Heart left ventricle (tissue), 16 donors: ENCODE data around the gene CAPN12. TPM values are rescaled to one million over a fixed set of nuclear protein-coding genes. Genes with fewer than 3 reads are reported as not detected.

Experiments used
- ATAC-seq, 4 donors: fragments of 200-7000 bp; cut with Tn5 transposase; one replicate each; pipeline ENCODE4 v1.9.1; 2020 to 2022; ENCODE audit warnings: moderate library complexity in 4 of 4, mild to moderate bottlenecking in 3 of 4, moderate number of reproducible peaks in 1 of 4
- DNase-seq, 5 donors: peaks; one replicate each; pipeline ENCODE4 v3.0.0-alpha.2; 2020
- H3K27ac ChIP-seq, 12 donors: fragments of 200-600 bp; sonication (generic) in 4 of 12; one replicate each; pipeline versions ENCODE4 v1.5.0 to v1.8.0; 2016 to 2022; ENCODE audit warnings: mild to moderate bottlenecking in 2 of 12
- H3K27me3 ChIP-seq, 9 donors: fragments of 200-600 bp; sonication (generic) in 2 of 9; one replicate each; pipeline versions ENCODE4 v1.5.1 to v1.8.0; 2016 to 2022; ENCODE audit warnings: mild to moderate bottlenecking in 3 of 9
- H3K36me3 ChIP-seq, 9 donors: fragments of 200-600 bp; sonication (generic) in 2 of 9; one replicate each; pipeline versions ENCODE4 v1.5.0 to v1.8.0; 2018 to 2022; ENCODE audit warnings: mild to moderate bottlenecking in 2 of 9
- H3K4me1 ChIP-seq, 12 donors: fragments of 200-600 bp; sonication (generic) in 4 of 12; one replicate each; pipeline versions ENCODE4 v1.5.0 to v1.8.0; 2016 to 2022; ENCODE audit warnings: mild to moderate bottlenecking in 3 of 12
- H3K4me3 ChIP-seq, 12 donors: fragments of 200-600 bp; sonication (generic) in 4 of 12; one replicate each; pipeline versions ENCODE4 v1.5.0 to v1.8.0; 2017 to 2022; ENCODE audit warnings: mild to moderate bottlenecking in 9 of 12, moderate library complexity in 4 of 12
- H3K9me3 ChIP-seq, 12 donors: fragments of 200-600 bp; sonication (generic) in 4 of 12; one replicate each; pipeline versions ENCODE4 v1.5.0 to v1.8.0; 2016 to 2022; ENCODE audit warnings: mild to moderate bottlenecking in 1 of 12
- CTCF ChIP-seq, 12 donors: fragments of 200-600 bp; sonication (generic) in 4 of 12; IDR thresholded peaks; one replicate each; pipeline versions ENCODE4 v1.5.0 to v1.8.0; 2018 to 2022; ENCODE audit warnings: antibody characterized with exemption in 12 of 12, mild to moderate bottlenecking in 5 of 12
- POLR2A ChIP-seq, 2 donors: fragments of 450-650 bp; IDR thresholded peaks; one replicate each; pipeline ENCODE4 v1.6.1; 2017; ENCODE audit warnings: antibody characterized with exemption in 2 of 2, mild to moderate bottlenecking in 2 of 2, moderate library complexity in 2 of 2
- WGBS, 4 donors: extraction: QIAGEN DNeasy Blood & Tissue Kit in 2 of 4; methylation state at CpG; one replicate each; pipeline versions ENCODE4 v1.1.5 to v1.1.7; 2013 to 2018; 5-methylcytosine and 5-hydroxymethylcytosine counted together
- intact Hi-C, 10 donors: fragments of 100-400 bp; cut with DNase I; formaldehyde crosslinking; loops; one replicate each; pipeline versions ENCODE4 v1.11.1 to v1.14.2; 2022
- polyA plus RNA-seq, 2 donors: library from polyadenylated mRNA; stranded (reverse); fragments of 200-250 nt; gene quantifications; one replicate each; pipeline ENCODE4 v1.2.3, GENCODE V29; 2013
- total RNA-seq, 9 donors: library from RNA; depleted of rRNA in 2 of 9; stranded (reverse); fragments of >200 nt in 2 of 9; fragmentation: NEBNext Ultra II Directional in 3 of 9; extraction: Animal tissue kit (Norgen Biotek cat#: 25700) in 3 of 9; gene quantifications; one replicate each; pipeline versions ENCODE4 v1.1.0 to v1.2.4, GENCODE V29; 2016 to 2023
- donor health status: ischemic (EF 13 %, LVEDD 7.1; RV severe dilation, severe dysfunction).
- donor health status: healthy with polysubstance abuse.
- donor health status: DM: no; HTN: yes; CAD: no.
- donor health status: DM: no; HTN: no; CAD: no.
- donor health status: ischemic (EF 25% LVEDD 6.9; RV normal size, moderate dysfunction).
- donor health status: ischemic (EF 25% LVEDD 5.7; RV mildly dilated, moderate dysfunction).
- donor health status: healthy.
- donor health status: DM: yes; HTN: yes; CAD: no.
- donor health status: ischemic (EF 35%, LVEDD 5.7; RV mildly dilated, moderate dysfunction).
- donor health status: nonischemic (EF 11% LVEDD 7.7; RV severe dilation, severe dysfunction).
- donor health status: DM: yes; HTN: yes; CAD: no.
- donor health status: PGD.
- donor health status: ischemic (EF 29% LVEDD 5.4; RV normal size, mild dysfunction).
- donor health status: nonischemic (EF 23%, LVEDD 6.1; RV moderate dilation, normal function).

Gene CAPN12
- total and polyA plus RNA-seq, 11 donors = 0.36 to 1.8 (median 0.88) TPM

DNA sequence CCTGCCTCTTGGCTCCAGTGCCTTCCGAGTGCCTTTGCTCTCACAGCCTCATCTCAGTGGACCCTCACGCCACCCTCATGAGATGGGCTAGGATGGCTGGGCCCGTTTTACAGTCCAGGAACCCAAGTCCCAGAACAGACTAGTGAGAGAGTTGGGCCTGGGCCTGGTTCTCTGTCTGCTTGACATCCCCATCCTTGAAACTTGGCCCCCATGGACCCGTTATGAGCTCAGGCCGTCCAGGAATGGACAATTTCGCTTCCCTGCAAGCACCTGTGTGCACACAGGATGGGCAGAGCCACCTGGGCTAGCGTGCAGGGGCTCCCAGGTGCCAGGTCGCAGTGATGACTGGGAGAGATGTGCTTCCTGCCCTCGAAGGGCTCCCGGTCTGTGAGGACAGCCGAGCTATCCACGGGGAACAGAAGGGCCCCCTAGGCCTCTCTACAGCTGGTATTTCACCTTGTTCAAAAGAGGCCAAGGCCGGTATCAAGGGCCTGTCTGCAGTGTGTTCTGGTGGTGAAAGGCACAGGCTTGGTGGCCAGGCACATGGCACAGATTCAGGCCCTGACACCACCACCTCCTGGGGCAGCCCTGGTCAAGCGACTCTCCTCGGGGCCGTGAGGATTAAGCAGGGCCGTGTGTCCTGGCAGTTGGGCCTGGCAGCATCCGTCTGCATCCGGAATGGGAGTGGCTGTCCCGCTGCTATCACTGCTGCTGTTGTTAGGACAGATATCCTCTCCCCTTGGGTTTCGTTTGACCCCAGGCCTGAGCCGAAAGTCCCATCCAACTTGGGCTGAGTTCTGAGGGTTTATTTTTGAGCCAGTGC, 38.9 kb downstream of the CAPN12 start:
- no peaks in the 10 kb centered on the region for H3K27me3 ChIP-seq
- H3K9me3 ChIP-seq = no peaks in the 10 kb centered on the region
- TF ChIP-seq POLR2A (IDR thresholded peaks at IDR 0.05) (no peak), CTCF (IDR thresholded peaks at IDR 0.05) (no peak)
- peaks cover 42 to 100% (median 80%) of the 10 kb centered on the region in 12 donors for H3K4me1 ChIP-seq
- WGBS, 4 donors = 41 to 49% (median 45%) methylated on average over 11 to 22 of the region's 22 CpGs
- peak overlapping the region; percentile 51 to 98 (median 84) for H3K27ac ChIP-seq
- peak; percentile 44 to 75 (median 64) for ATAC-seq
- intact Hi-C loops = loop anchor here in 7 of 10 donors (5.0 kb wide), 5 partner anchors 38 to 68 kb away; partner anchors contain the start of gene ACTN4 (in 2 of the 7)
- peaks cover 3 to 100% (median 100%) of the 10 kb centered on the region in 9 donors for H3K36me3 ChIP-seq
- DNase-seq = peak in 3 of 5 donors; percentile 68 to 88 (median 74)
- no peak overlapping the region for H3K4me3 ChIP-seq

DNA sequence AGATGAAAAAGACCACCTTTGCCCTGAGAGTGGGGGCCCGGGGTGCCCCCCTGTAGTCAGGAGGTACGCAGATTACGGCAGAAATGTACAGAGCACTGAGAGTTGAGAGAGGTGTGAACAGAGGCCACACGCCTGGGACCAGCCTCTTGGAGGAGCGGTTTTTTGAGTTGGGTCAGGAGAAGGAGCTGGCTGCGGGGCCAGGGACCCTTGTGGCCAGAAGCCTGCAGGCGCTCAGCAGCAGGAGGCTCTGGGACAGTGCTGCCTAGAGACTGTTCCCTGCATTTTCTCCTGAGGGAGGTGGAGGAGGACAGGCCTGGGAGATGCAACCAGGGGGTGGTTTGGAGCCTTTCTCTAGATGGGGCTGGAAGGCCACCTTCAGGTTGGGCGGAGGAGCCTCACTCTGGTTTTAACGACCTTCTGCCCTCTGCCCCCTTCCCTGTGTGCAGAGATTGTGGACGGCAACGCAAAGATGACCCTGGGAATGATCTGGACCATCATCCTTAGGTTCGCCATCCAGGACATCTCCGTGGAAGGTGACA, 39.7 kb downstream of the CAPN12 start:
- TF ChIP-seq CTCF (IDR thresholded peaks at IDR 0.05) (no peak), POLR2A (IDR thresholded peaks at IDR 0.05) (no peak)
- intact Hi-C loops = loop anchor here in 8 of 10 donors (5.0 kb wide), 5 partner anchors 37 to 67 kb away; partner anchors contain the start of gene ACTN4 (in 3 of the 8)
- H3K4me1 ChIP-seq = peaks cover 35 to 100% (median 79%) of the 10 kb centered on the region in 12 donors

DNA sequence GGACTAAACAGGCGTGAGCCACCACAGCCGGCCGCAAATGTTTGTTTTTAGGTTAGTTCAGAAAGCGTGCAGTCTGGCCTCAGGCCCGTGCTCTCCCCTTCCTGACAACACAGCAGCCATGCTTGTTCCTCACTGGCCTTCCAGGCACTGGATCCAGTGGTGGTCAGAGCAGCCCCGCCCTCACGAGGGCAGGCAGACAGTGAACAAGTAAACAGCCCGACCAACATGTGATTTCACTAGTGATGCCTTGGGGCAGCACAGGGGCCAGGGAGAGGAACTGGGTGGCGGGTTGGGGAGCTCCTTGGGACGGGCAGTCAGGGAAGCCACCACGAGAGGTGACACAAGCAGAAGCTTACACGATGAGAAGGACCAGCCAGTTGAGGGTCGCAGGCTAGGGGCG, 40.8 kb downstream of the CAPN12 start:
- Histone ChIP-seq H3K36me3 (peaks cover 3 to 86% (median 83%) of the 10 kb centered on the region in 9 donors), H3K27me3 (no peaks in the 10 kb centered on the region), H3K9me3 (no peaks in the 10 kb centered on the region), H3K4me1 (peaks cover 26 to 100% (median 78%) of the 10 kb centered on the region in 12 donors), H3K27ac (peak overlapping the region in 7 of 12 donors; percentile 12 to 98 (median 92)), H3K4me3 (no peak overlapping the region)
- no peak for ATAC-seq
- no peak for DNase-seq
- no peak for TF ChIP-seq POLR2A (IDR thresholded peaks at IDR 0.05)
- TF ChIP-seq CTCF (IDR thresholded peaks at IDR 0.05) = no peak
- WGBS, 4 donors = 90 to 93% (median 90%) methylated on average over 12 to 14 of the region's 14 CpGs
- intact Hi-C loops = loop anchor here in 1 of 10 donors (5.0 kb wide), 1 partner anchor 56 kb away; the partner anchor contains the start of gene ACTN4

More for the DNA sequence above, 39.7 kb downstream of the CAPN12 start:
- 85 to 90% (median 89%) methylated on average over 12 to 13 of the region's 13 CpGs for WGBS, 4 donors
- H3K4me3 ChIP-seq = no peak overlapping the region
- no peaks in the 10 kb centered on the region for H3K9me3 ChIP-seq
- H3K27me3 ChIP-seq = no peaks in the 10 kb centered on the region
- peaks cover 3 to 97% (median 93%) of the 10 kb centered on the region in 9 donors for H3K36me3 ChIP-seq
- ATAC-seq (no peak), DNase-seq (no peak)
- peak overlapping the region in 11 of 12 donors; percentile 51 to 98 (median 84) for H3K27ac ChIP-seq

DNA sequence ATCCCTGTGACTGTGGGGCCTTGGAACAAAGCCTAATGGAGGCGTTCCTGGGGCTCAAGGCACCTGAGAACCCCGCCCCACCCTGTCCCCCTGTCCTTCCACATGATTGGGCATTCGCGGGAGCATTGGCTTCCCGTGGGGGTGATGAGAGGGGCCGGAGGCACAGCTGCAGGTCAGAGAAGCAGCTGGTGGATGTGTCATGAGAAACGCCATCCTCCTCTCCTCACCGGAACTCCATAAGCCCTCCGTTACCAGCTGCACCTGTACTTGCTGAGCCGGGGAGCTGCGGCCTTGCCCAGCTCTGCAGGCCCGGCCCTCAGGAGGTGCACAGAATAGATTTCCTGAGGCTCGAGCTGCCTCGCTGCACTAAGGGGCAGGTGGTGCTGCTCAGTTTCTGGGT, 42.0 kb downstream of the CAPN12 start:
- H3K4me3 ChIP-seq = no peak overlapping the region
- H3K27ac ChIP-seq = peak overlapping the region in 9 of 12 donors; percentile 35 to 96 (median 81)
- H3K27me3 ChIP-seq = no peaks in the 10 kb centered on the region
- no peaks in the 10 kb centered on the region for H3K9me3 ChIP-seq
- DNase-seq (no peak), ATAC-seq (no peak)
- WGBS, 4 donors = 63 to 78% (median 74%) methylated on average over 10 to 14 of the region's 14 CpGs
- peaks cover 20 to 100% (median 78%) of the 10 kb centered on the region in 12 donors for H3K4me1 ChIP-seq
- intact Hi-C loops = loop anchor here in 1 of 10 donors (5.0 kb wide), 1 partner anchor 55 kb away; the partner anchor contains the start of gene ACTN4
- H3K36me3 ChIP-seq = peaks cover 3 to 82% (median 75%) of the 10 kb centered on the region in 9 donors
- TF ChIP-seq POLR2A (IDR thresholded peaks at IDR 0.05) (no peak), CTCF (IDR thresholded peaks at IDR 0.05) (no peak)
